ENCODE measurements around the gene DEFB114.

Gene DEFB114

GRCh38 chr6:49919935-49920644 lies 43.9 kb downstream of the DEFB114 start:
- Histone ChIP-seq H3K27me3 (ENCODE audit: insufficient read depth, low read depth) (no peaks in the 10 kb centered on the region), H3K4me3 (IDR thresholded peaks at IDR 0.05; ENCODE audit: insufficient read depth, low read depth, low read length) (no peak overlapping the region), H3K4me2 (no peak overlapping the region), H2AFZ (ENCODE audit: low read depth) (no peak overlapping the region), H3K27ac (no peak overlapping the region), H3K36me3 (ENCODE audit: insufficient read depth) (no peaks in the 10 kb centered on the region), H4K20me1 (ENCODE audit: insufficient read depth) (no peaks in the 10 kb centered on the region), H3K79me2 (ENCODE audit: insufficient read depth, low read depth) (no peaks in the 10 kb centered on the region), H3K9ac (no peak overlapping the region), H3K4me1 (ENCODE audit: low read depth, poor library complexity, severe bottlenecking) (no peaks in the 10 kb centered on the region)
- no peak for TF ChIP-seq CTCF (conservative IDR thresholded peaks at IDR 0.05; ENCODE audit: low read depth, low read length)

- H3K79me2 ChIP-seq (ENCODE audit: insufficient read depth, low read depth), result no peaks in the 10 kb centered on the region
- no peaks in the 10 kb centered on the region for H3K4me1 ChIP-seq (ENCODE audit: low read depth, poor library complexity, severe bottlenecking)
- H3K27me3 ChIP-seq (ENCODE audit: insufficient read depth, low read depth), result no peaks in the 10 kb centered on the region
- TF ChIP-seq CTCF (conservative IDR thresholded peaks at IDR 0.05; ENCODE audit: low read depth, low read length), result no peak
- no peaks in the 10 kb centered on the region for H3K36me3 ChIP-seq (ENCODE audit: insufficient read depth)
- no peak overlapping the region for H3K9ac ChIP-seq
- H3K4me2 ChIP-seq, result no peak overlapping the region
- no peak overlapping the region for H3K4me3 ChIP-seq (IDR thresholded peaks at IDR 0.05; ENCODE audit: insufficient read depth, low read depth, low read length)
- H3K27ac ChIP-seq, result no peak overlapping the region
- no peak overlapping the region for H2AFZ ChIP-seq (ENCODE audit: low read depth)
- no peaks in the 10 kb centered on the region for H4K20me1 ChIP-seq (ENCODE audit: insufficient read depth)
These were observed 44.7 kb downstream of the DEFB114 start for GRCh38 chr6:49919261-49919660.

GRCh38 chr6:49918787-49919186 lies 45.2 kb downstream of the DEFB114 start:
- Histone ChIP-seq H4K20me1 (ENCODE audit: insufficient read depth) (no peaks in the 10 kb centered on the region), H3K36me3 (ENCODE audit: insufficient read depth) (no peaks in the 10 kb centered on the region), H3K4me1 (ENCODE audit: low read depth, poor library complexity, severe bottlenecking) (no peaks in the 10 kb centered on the region), H3K9ac (no peak overlapping the region), H3K79me2 (ENCODE audit: insufficient read depth, low read depth) (no peaks in the 10 kb centered on the region), H3K27me3 (ENCODE audit: insufficient read depth, low read depth) (no peaks in the 10 kb centered on the region), H3K27ac (no peak overlapping the region), H3K4me2 (no peak overlapping the region), H2AFZ (ENCODE audit: low read depth) (no peak overlapping the region), H3K4me3 (IDR thresholded peaks at IDR 0.05; ENCODE audit: insufficient read depth, low read depth, low read length) (no peak overlapping the region)
- TF ChIP-seq CTCF (conservative IDR thresholded peaks at IDR 0.05; ENCODE audit: low read depth, low read length), result no peak

GRCh38 chr6:49915035-49915434 lies 48.9 kb downstream of the DEFB114 start:
- Histone ChIP-seq H4K20me1 (ENCODE audit: insufficient read depth) (no peaks in the 10 kb centered on the region), H3K27me3 (ENCODE audit: insufficient read depth, low read depth) (no peaks in the 10 kb centered on the region), H3K4me3 (IDR thresholded peaks at IDR 0.05; ENCODE audit: insufficient read depth, low read depth, low read length) (no peak overlapping the region), H3K4me2 (no peak overlapping the region), H3K36me3 (ENCODE audit: insufficient read depth) (no peaks in the 10 kb centered on the region), H3K79me2 (ENCODE audit: insufficient read depth, low read depth) (no peaks in the 10 kb centered on the region), H3K27ac (no peak overlapping the region), H3K4me1 (ENCODE audit: low read depth, poor library complexity, severe bottlenecking) (no peaks in the 10 kb centered on the region), H2AFZ (ENCODE audit: low read depth) (no peak overlapping the region), H3K9ac (no peak overlapping the region)
- no peak for TF ChIP-seq CTCF (conservative IDR thresholded peaks at IDR 0.05; ENCODE audit: low read depth, low read length)

Data from KMS-11 (cell line).